Left kidney (tissue), 2 donors: Measurements from ENCODE around the gene CLN5. TPM values are rescaled to one million over a fixed set of nuclear protein-coding genes. Genes with fewer than 3 reads are reported as not detected.
"Not testable (repeated sequence)": the region's sequence is repeated elsewhere in the genome, so short reads cannot be mapped to it uniquely, and the experiment has no call there.

Experiments
- DNase-seq: peaks from one replicate; pipeline ENCODE4 v3.0.0-alpha.2; 2013
- polyA plus RNA-seq: library from polyadenylated mRNA; unstranded; fragments of 120-200 nt; gene quantifications from one replicate; pipeline ENCODE4 v1.2.1, GENCODE V29; 2013; ENCODE audit not compliant: insufficient read length

The CLN5 gene
- polyA plus RNA-seq, 1 donor = 53.4 TPM

DNA sequence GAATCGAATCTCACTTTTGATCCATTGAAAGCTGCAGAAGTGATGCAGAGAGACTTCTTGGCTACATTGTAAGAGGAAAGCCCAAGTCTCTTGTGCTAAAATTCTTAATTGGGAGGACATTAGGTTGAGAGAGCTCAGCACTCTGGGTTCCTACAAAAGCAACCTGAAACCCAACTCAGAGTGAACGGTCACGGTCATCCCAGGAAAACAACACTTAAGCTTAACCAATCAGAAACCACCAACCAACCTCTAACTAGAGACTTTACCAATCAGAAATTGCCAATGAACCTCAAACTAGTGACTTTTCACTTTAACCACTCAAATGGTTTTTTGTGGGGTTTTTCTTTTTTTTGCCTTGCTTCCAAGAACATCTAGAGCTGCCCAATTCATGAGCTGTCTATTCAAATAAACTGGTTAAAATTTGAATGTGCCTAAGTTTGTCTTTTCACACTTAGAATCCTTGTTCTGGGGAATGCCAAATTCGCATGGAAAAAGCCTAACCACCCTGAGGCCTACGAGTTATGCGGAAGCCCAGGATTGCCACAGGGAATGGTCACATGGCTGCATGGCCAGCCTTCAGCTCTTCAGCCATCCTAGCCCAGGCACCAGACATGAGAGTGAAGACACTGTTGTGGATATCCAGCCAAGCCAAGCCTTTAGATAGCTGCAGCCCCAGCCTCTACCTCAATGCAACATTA lies 17.8 kb upstream of the CLN5 start:
- DNase-seq = no peak

DNA sequence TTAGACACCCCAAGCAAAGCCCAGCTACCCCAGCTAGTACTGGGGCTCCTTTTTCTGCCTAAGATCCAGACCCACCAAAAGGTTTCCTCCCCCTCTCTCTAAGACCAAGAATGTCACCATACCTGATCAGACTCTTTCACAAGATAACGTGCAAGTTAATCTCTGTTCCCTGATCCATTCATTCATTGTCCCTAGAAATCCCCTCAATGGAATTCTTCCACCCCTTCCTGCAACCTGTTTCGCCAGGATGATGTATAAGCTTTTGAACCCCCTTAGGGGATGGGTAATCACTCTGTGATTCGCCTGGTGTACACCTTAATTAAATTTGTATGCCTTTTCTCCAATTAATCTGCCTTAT lies 17.3 kb upstream of the CLN5 start:
- DNase-seq = no peak

DNA sequence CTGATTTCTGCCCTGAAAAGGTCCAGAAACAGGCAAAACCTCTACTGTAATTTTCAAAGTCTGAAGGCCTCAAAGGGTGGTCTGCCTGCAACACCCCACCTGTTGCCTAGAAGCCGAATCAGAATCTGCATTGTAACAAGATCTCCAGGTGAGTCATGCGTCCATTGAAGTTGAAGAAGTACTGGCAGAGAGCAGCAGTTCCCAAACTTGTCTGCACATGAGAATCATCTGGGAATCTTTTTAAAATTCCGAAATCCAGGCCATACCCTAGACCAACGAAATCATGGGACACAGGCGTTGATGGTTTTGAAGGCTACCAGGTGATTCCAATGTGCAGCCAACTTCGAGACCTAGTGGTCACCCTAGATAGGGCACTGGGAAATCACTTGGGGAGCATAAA lies 16.0 kb upstream of the CLN5 start:
- no peak for DNase-seq

DNA sequence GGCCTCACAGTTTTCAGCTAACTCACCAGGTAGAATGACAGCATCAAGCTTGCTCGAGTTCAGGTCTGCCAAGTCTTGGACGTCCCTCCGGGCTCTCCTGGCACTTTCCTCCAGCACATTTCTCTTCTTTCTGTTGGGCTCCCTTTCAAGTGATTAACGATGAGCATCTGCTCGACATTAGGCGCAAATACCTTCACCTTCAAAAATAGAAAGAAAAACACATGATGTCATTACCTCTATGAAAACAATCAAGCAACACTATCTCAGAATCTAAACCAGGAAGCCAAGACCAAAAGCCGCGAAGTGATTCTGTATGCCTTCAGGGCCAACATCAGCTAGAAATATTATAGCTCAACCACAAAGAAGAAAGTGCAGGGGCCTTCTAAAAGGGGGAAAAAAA lies 15.4 kb upstream of the CLN5 start:
- no peak for DNase-seq

DNA sequence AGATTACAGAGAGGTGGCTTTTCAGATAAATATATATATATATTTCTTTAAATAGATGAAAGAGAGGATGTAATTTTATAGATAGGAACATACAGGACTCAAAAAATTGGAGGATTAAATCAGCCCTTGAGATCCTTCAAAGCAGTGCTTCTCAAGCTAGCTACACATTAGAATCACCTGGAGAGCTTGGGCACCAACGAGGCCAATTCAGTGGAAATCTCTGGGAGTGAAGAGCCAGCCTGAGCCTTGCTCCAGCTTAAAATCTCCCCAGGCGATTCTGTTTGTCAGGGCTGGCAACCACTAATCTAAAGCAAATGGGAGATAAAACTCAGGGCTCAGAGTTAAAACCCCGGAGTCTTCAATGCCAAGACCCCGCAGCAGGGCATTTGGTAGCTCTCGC lies 15.0 kb upstream of the CLN5 start:
- DNase-seq = no peak

DNA sequence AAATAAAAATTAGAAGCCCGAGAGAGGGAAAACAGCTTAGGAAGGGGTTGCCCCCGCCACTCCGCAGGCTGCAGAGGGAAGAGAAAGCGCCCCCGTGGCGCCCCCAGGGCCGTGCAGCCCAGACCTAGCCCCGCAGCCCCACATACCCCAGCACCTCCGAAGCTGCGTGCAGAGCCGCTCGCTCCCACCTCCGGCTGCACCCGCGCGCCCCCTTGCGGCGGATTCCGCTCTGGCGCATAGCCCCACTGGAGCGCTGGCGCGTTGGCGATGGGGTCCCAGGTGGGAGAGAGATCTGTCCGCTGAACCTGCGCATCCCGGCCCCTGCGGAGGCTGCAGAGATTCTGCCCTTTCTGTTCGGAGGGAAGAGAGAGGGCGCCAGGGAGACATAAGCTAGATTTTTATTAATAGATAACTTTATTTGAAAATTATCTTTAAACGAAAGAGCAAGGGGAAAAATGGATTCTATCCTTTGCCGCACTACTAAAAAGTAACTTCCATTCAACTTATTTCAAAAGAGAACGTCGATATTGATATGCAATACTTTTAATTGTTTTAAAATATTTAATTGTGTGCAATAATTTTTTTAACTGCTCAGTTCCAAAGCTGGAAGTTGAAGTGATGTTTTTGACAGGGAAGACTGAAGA lies 11.7 kb upstream of the CLN5 start:
- DNase-seq = peak; percentile 73

DNA sequence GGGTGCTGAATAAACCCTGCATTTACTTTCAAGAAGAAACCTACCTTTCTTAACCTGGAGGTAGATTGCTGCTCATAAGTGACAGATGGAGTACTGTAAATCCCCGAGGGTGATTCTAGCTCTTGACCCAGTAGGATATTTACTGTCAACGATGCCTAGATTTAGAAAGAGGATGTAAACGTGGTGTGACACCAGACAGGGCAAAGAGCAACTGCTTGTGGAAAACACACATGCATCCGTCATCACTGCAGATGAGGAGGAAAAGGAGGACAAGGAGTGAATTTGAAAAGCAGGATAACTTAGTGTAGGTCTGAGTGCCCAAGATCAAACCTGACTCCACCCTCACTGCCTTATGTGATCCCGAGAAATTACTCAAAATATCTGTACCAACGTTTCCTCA lies 9.8 kb upstream of the CLN5 start:
- DNase-seq = no peak

DNA sequence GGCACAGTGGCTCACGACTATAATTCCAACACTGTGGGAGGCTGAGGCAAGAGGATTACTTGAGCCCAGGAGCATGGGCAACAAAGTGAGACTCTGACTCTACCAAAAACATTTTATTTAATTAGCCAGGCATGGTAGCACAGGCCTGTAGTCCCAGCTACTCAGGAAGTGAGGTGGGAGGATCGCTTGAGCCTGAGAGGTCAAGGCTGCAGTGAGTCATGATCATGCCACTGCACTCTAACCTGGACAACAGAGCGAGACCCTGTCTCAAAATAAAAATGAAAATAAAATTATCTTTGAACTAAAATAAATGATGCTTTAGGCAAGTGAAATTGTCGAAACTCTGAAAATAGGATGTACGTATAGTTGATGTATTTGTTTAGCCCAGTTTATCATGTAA lies 8.2 kb upstream of the CLN5 start:
- DNase-seq = no peak

DNA sequence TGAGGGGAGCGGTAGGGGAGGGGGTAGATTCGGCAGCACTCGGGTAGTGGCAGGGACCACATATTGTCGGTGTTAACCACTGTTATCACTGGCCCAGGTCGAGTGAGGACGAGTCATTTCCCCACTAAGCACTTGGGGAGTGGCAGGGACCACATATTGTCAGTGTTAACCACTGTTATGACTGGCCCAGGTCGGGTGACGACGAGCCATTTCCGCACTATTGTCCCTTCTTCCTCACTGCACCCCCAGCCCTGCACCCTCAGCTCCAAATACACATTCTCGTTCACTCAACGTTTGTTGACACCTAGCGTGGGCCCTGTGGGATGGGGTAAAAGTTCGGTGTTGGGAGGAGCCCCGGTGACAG lies 467 bp upstream of the CLN5 start:
- DNase-seq = no peak

DNA sequence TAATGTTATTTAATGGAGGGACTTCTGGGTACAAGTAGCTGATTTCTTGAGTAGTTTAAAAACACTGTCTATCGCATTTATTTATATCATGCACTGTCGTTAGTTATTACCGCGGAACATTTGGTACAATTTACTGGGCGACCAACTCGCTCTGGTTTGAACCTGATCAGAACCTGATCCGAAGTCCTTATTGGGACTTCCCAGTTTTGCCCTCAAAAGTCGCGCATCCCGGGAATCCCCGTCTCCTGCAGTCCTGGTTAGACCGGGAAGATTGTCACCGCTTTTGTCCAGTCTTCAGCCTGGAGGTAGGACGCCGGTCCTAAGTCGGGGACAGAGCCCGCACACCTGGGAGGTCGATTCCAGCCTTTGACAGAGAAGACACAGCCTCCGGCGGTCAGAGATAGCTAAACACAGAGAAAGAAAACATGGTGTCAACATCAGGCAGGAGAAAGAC lies 694 bp downstream of the CLN5 start:
- no peak for DNase-seq

DNA sequence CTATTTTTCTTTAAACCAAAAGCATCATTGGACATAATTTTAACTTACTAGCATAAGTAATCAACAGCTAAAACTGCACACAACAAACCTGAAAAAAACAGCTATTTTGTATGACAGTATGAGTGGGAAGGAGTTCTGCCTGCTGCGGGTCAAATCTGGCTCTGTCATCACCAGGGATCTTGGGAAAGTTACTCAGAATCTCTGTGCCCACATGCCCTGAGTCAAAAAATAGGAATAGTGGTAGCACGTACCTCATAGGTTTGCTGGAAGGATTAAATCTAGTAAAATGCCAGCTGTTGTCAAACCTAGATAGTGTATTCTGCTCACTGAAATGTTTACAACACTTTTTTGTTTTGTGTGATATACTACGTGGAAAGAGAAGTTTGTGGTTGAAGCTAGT lies 1.1 kb downstream of the CLN5 start:
- no peak for DNase-seq

DNA sequence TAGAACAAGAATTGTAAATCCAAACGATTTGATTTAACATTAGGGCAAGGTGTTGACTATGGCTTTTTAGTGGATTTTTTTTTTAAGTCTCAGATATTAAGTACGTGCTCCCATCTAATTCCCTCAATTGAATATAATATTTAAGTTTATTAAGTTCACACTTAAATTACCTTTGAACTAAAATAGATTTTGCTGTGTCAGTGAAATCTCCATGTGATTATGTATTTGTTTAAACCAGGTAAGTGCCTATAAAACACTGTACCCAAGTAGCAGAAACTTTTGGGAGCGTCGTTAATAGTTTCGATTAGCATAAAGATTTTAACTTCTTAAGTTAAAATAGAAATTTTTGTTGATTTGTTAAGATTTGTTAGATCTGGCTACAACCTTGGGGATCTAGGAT lies 1.6 kb downstream of the CLN5 start:
- no peak for DNase-seq

DNA sequence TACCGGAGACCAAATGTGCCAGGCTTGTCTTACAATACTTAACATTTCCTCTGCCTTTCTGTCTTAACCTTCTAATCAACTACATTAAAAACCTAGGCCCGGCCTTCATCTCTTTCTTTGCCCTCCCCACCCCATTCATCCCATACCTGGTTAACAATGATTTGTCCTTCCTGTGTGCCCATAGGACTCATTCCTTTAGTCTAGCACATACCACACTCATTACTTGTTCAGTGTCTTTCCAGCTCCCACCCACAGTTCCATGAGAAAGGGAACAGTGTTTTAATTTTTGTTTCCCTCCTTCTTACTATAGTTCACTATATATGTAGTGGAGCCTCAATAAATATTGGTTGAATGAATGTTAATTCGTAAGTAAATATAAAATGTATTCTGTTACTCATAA lies 2.4 kb downstream of the CLN5 start:
- no peak for DNase-seq

DNA sequence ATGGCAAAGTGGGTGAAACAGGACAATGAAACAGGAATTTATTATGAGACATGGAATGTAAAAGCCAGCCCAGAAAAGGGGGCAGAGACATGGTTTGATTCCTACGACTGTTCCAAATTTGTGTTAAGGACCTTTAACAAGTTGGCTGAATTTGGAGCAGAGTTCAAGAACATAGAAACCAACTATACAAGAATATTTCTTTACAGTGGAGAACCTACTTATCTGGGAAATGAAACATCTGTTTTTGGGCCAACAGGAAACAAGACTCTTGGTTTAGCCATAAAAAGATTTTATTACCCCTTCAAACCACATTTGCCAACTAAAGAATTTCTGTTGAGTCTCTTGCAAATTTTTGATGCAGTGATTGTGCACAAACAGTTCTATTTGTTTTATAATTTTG lies 8.6 kb downstream of the CLN5 start:
- no peak for DNase-seq

DNA sequence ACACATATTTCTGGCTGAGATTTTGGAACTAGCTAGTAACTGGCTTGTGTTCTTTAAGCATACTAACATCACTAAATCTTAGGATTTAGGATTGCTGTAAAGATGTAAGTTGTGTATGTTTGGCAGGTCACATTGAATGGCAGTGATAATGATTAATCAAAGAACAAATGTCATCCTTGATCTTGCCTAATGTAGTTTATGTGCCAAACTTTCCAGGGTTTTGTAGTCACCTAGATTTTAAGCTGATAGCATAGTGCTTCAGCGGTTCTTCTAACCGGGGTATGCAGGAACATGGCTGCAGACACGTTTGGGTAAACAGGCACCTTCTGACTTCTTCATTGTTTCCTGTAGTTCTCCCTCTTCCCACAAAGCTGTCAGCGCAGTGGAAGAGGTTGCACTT lies 9.7 kb downstream of the CLN5 start:
- no peak for DNase-seq

DNA sequence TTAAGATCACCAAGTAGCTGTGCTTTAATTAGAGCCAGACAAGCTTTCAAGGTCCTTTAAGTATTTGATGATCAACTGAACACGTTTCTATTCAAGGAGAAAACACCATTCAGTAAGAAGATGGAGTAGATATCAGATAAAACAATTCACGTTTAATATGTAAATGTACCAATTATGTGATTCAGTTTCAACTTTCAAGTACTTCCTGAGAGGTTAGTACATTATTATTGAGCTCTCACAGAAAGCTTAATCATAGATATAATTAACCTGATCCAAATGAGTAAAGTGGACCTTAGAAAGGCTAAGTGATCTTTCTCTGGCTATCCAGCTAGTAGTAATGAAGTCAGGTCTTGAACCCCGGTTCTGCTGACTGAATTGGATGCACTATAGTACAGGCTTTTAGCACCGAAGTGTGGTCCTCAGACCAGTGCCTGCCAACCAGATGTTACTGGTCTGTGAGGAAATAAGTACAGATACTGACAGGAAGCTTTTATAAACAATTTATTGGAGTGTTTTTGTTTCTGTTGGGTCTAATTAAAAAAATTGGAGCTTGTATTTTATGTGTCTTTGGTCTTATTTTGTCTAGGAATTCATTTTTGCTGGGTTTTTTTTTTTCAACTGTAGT lies 10.2 kb downstream of the CLN5 start:
- DNase-seq = no peak

DNA sequence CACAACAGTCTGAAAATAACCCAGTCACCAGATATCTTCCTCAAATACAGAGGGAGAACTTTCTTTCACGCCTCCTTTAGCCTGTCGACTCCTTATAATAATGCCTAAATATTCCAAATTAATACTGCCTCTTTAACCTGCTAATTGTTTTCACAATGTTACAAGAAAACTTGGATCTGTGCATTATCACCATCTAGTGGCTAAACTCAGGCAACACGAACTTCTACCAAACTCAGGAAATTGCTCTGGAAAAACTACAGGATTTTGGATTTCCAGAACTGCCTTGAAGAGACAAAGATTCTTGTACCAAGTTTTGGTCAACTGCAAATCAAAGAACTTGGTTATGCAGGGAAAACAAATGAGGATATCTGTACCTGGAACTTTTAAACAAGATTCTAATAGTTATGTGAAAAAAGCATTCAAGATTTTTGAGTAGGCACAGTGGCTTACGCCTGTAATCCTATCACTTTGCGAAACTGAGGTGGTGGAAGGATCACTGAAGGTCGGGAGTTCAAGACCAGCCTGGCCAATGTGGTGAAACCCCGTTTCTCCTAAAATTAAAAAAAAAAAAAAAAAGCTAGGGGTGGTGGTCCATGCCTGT lies 10.8 kb downstream of the CLN5 start:
- DNase-seq = no peak

DNA sequence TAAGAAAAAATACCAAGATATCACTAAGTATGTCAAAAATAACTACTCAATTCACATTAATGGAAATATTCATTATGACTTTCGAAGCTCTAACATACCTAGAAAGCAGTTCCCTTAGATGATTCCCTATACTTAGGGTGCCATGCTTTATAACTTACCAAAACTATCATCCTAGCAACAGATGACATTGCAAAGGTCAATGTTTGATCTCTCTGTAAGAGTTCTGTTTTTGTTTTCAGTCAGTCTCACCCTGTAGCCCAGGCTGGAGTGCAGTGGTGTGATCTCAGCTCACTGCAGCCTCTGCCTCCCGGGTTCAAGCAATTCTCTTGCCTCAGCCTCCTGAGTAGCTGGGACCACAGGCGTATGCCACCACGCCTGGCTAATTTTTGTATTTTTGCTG lies 16.5 kb downstream of the CLN5 start:
- DNase-seq = not testable (repeated sequence)

DNA sequence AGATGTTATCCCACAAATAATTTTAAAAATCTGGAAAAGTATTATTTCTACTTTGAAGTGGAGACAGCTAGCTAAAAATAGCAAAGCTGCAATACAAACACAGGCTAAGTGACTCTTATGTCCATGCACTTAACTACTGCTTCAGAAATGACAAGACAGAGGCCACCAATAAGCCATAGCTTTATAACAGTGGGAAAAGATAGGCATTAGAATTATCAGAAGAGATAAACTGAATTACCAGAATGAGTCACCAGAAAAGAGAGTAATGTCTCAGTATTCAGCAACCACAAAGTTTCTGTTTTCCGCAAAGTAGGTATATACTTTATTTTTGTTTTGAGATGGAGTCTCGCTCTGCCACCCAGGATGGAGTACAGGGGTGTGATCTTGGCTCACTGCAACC lies 17.1 kb downstream of the CLN5 start:
- DNase-seq = no peak

DNA sequence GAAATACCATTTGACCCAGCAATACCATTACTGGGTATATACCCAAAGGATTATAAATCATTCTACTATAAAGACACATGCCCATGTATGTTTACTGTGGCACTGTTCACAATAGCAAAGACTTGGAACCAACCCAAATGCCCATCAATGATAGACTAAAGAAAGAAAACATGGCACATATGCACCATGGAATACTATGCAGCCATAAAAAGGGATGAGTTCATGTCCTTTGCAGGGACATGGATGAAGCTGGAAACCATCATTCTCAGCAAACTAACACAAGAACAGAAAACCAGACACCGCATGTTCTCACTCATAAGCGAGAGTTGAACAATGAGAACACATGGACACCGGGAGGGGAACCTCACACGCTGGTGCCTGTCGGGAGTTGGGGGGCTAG lies 17.8 kb downstream of the CLN5 start:
- not testable (repeated sequence) for DNase-seq

DNA sequence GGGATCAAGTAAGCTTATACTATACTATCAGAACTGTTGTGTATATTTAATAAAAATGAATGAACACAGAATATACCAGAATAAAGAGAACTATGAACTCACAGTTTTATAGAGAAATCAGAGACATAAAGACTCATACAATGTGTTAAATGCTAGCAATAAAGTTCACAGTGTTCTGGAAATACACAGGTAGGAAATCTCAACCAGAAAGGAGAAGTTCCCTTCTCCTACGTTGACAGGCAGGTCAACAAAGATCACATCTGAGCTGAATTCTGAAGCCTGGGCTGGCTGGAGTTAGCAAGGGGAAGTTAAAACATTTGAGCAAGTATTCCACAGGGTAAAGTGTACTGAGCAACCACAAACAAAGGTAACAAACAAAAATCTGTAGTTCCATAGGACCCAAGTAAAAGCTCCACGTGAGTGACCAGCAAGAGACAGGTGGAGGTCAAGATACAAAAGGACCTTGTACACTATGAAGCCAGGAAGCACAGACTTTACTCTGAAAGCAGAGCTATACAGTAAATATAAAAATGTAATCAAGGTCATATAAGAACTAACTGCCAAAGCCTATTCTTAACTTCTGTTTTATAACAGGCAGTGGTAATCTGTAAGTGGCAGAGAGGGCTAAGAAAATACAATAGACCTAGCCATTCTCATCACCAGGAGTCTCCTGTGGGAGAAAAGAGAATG lies 22.1 kb downstream of the CLN5 start:
- no peak for DNase-seq

DNA sequence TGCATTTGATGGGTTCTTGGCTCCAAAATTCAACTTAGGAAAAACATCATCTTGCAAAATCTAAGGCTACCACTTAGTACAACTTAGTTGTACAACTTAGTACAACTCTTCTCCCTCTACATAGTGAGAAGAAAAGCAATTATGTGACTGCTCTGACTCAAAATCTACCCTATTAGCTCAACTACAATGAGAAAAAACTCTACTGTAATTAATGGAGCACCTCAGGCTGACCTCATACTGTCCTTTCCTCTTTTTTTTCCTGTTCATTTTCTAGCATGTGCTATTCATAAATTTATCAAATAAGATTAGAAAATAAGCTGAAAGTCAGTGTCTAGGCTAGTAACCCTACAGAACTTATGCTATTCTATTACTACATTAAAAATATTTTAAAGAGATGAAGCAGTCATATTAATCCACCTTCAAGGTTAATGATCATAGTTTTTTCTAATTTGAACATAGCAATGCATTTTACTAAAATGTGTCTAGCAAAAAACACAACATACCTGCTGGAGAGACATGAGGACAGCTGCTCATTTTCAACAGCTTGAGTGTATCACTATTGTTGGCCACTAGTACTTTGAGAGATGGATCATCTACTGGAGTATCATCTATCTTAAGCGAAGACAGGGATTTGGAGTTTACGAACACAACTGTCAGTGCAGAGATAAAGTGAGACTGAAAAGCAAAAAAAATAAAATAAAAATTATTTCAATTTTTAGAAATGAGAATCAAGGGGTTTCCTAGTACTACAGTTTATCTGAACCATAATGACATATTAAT lies 23.2 kb downstream of the CLN5 start:
- DNase-seq = no peak
